Hematopoietic multipotent progenitor cell treated with erythropoietin and hydrocortisone succinate and interleukin-3 and kit ligand, for 8 days (in vitro differentiated cells): ENCODE measurements around the gene BRAP.
"Not testable (repeated sequence)": the region's sequence is repeated elsewhere in the genome, so short reads cannot be mapped to it uniquely, and the experiment has no call there.

ENCODE experiments used
- DNase-seq: peaks from one replicate; pipeline ENCODE4 v3.0.0-alpha.2; 2015

BRAP gene

GRCh38 chr12:111605911-111606766 is 79.6 kb downstream of the BRAP start:
- no peak for DNase-seq

- not testable (repeated sequence) for DNase-seq
Observed at GRCh38 chr12:111602857-111603256, 82.9 kb downstream of the BRAP start.

- no peak for DNase-seq
Observed at GRCh38 chr12:111602348-111602747, 83.4 kb downstream of the BRAP start.

GRCh38 chr12:111600986-111601385 is 84.8 kb downstream of the BRAP start:
- not testable (repeated sequence) for DNase-seq

- DNase-seq = no peak
Observed at GRCh38 chr12:111600205-111600642, 85.5 kb downstream of the BRAP start.

GRCh38 chr12:111599453-111600204 is 86.1 kb downstream of the BRAP start:
- peak; percentile 91 for DNase-seq

- DNase-seq = peak; percentile 62
Observed at GRCh38 chr12:111598637-111599452, 86.9 kb downstream of the BRAP start, which contains the start of gene ATXN2. Gene ATXN2, minus strand, starts transcription at chr12:111599315. Its CDS starts 281 bp downstream, at chr12:111599034.

- peak; percentile 28 for DNase-seq
Observed at GRCh38 chr12:111597831-111598636, 87.7 kb downstream of the BRAP start.

GRCh38 chr12:111596985-111597830 is 88.5 kb downstream of the BRAP start:
- peak; percentile 60 for DNase-seq

GRCh38 chr12:111595341-111595835 is 90.4 kb downstream of the BRAP start:
- DNase-seq = not testable (repeated sequence)
